HG02759 (cell line): ENCODE measurements around the gene C1QC.

Source experiments
- ATAC-seq: cut with Tn5 transposase; IDR thresholded peaks from one replicate; pipeline ENCODE4 v1.9.1; 2021; ENCODE audit warnings: mild to moderate bottlenecking, moderate library complexity; ENCODE audit not compliant: unreplicated experiment

The C1QC gene

GRCh38 chr1:22643381-22643780, at the start of gene C1QC:
C1QC (plus strand) TSS chr1:22643633; CDS start chr1:22644024, 391 bp downstream.
- no peak for ATAC-seq

DNA sequence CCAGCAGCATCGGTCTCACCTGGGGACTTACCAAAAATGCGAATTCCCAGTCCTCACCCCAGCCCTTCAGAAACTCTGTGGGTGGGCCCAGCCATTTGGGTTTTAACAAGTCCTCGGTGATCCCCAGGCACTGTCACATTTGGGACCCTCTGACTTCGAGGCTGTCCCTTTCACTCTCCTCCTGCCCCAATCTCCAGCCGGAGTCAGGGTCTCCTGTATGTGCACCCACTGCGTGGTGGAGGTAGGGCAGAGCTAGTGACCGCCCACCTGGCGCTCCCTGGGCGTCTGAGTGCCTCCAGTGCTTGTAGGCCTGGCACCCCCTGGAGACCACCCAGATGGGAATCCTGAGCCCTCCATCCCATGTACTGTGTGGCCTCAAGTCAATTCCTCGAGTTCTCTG, 49.0 kb upstream of the C1QC start:
- ATAC-seq, result no peak

DNA sequence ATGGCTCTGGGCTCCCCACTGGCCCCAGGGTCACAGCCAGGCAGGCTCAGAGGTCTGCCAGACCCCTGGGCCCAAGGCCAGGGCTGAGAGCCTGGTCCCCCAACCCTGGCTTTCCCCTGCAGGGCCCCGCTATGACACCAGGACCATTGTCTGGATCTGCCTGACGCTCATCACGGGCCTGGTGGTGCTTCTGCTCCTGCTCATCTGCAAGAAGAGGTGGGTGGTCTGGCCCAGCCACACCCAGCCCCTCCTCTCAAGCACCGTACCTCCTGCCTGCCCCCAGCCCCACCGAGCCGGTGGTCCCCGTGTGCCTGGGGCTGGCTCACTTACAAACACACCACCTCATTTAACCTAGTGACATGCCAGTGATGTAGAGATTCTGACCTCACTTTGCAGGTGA, 48.3 kb upstream of the C1QC start:
- no peak for ATAC-seq

- ATAC-seq, result no peak
Measured at GRCh38 chr1:22597301-22597965, 46.0 kb upstream of the C1QC start.

- ATAC-seq, result no peak
Measured at GRCh38 chr1:22597996-22598395, 45.4 kb upstream of the C1QC start.

GRCh38 chr1:22598736-22599135, 44.7 kb upstream of the C1QC start:
- ATAC-seq, result no peak

DNA sequence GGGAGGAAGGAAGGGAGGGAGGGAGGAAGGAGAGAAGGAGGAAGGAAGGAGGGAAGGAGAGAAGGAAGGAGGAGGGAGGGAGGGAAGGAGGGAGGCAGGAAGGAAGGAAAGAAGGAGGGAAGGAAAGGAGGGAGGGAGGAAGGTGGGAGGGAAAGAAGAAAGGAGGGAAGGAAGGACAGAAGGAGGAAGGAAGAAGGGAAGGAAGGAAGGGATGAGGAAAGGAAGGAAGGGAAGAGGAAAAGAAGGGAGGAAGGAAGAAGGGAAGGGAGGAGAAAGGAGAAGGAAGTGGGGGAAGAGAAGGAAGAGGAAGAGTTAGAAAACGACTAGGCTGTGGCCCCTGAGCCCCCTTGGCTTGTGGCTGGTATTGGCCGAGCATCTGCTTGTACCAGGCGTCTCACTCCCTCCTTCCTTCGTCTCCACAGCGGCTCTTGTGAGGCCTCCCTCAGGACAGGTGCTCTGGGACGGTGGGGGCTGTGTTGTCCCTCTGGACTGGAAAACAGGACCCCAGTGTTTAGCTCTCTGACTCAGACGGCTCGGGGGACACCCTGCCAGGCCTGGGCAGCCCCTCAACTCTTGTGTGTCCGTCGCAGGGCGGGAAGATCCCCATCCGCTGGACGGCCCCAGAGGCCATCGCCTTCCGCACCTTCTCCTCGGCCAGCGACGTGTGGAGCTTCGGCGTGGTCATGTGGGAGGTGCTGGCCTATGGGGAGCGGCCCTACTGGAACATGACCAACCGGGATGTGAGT, 43.2 kb upstream of the C1QC start:
- ATAC-seq, result no peak

DNA sequence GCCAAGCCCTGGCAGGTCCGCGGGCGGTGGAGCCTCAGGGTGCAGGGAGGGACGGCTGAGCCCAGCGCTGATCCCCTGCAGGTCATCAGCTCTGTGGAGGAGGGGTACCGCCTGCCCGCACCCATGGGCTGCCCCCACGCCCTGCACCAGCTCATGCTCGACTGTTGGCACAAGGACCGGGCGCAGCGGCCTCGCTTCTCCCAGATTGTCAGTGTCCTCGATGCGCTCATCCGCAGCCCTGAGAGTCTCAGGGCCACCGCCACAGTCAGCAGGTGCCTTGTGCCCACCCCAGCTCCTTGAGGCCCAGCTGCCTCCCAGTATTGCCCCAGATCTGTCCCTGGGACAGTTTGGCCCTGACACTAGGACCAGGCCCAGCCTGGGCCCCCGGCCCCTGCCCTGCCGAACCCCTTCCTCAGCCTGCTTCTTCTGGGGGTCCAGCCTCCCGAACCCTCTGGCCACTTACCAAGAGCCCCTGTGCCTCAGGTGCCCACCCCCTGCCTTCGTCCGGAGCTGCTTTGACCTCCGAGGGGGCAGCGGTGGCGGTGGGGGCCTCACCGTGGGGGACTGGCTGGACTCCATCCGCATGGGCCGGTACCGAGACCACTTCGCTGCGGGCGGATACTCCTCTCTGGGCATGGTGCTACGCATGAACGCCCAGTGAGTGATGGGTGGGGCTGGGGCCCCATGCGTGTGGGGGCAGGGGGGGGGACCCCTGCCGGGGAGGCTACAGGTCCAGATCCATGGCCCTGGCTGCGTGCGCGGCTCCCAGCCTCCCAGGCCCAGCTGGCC, 42.4 kb upstream of the C1QC start:
- no peak for ATAC-seq

DNA sequence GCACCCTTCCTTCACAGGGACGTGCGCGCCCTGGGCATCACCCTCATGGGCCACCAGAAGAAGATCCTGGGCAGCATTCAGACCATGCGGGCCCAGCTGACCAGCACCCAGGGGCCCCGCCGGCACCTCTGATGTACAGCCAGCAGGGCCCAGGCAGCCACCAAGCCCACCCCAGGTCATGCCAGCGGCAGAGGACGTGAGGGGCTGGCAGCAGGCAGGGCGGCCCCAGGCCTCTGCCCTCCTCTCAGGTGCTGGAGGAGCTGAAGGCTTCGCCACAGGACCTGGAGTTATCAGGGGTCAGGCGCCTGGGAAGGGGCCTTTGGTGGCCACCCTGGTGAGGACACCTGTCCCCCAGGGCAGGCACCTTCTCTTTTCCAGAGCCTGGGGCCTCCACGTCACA, 41.8 kb upstream of the C1QC start:
- ATAC-seq, result no peak

GRCh38 chr1:22602060-22602740, 41.2 kb upstream of the C1QC start:
- ATAC-seq, result no peak

GRCh38 chr1:22606161-22606560, 37.3 kb upstream of the C1QC start:
- ATAC-seq, result no peak

DNA sequence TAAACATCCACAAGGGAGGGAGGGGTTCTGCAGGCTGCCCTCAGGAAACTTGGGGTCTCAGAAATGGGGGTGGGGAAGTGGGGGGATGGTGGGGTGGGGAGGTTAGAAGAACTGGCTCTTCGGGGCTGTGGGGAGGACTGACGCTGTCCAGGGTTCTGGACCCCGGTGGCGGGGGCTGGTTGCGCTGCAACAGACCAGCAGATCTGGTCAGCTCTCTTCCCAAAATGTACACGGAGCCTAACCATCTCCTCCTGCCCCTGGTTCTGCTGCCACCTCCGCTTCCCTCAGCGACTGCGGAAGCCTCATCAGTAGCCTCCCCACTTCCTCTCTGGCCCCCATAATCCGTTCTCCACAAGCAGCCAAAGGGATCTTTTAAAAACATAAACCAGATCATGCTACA, 36.3 kb upstream of the C1QC start:
- no peak for ATAC-seq

DNA sequence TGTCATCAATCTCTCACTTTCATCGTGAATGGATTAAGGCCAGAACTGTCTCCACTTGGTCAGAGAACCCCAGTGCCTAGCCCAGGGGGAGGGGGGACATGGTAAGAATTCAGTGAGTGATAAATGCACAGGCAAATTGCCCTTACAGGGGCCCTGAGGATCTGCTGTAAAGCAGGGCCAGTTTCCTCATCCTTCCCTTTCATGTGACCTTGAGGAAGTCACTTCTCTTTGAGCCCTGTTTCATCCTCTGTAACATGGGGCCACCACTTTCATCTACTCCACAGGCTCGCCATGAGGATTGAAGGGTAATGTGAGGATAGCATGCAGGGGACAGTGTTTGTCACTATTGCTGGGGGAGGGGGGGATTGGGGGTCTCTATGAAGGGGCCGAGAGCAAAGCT, 35.1 kb upstream of the C1QC start:
- ATAC-seq, result no peak

- no peak for ATAC-seq
Measured at GRCh38 chr1:22609291-22609690, 34.1 kb upstream of the C1QC start.

GRCh38 chr1:22611530-22611947, 31.9 kb upstream of the C1QC start:
- ATAC-seq, result no peak

GRCh38 chr1:22612671-22613571, 30.5 kb upstream of the C1QC start:
- no peak for ATAC-seq

- no peak for ATAC-seq
Measured at GRCh38 chr1:22613572-22613918, 29.9 kb upstream of the C1QC start.

GRCh38 chr1:22613951-22614350, 29.5 kb upstream of the C1QC start:
- ATAC-seq, result no peak

GRCh38 chr1:22615886-22616285, 27.5 kb upstream of the C1QC start:
- ATAC-seq, result no peak

GRCh38 chr1:22616571-22616970, 26.9 kb upstream of the C1QC start:
- ATAC-seq, result no peak
